Stimulated activated naive CD4-positive, alpha-beta T cell (primary cell): Measurements from ENCODE around the gene FMNL2.
"Not testable (repeated sequence)": the region's sequence is repeated elsewhere in the genome, so short reads cannot be mapped to it uniquely, and the experiment has no call there.

ENCODE experiments used
- DNase-seq, 6 experiments: peaks; one replicate each; lab custom pipeline; 2025; lab: John Stamatoyannopoulos, UW

FMNL2 gene

GRCh38 chr2:152497481-152498052, 162.6 kb downstream of the FMNL2 start:
- no peak for DNase-seq

GRCh38 chr2:152499331-152499816, 164.4 kb downstream of the FMNL2 start:
- DNase-seq = no peak

GRCh38 chr2:152499896-152500735, 165.1 kb downstream of the FMNL2 start:
- no peak for DNase-seq

GRCh38 chr2:152500772-152501171, 165.8 kb downstream of the FMNL2 start:
- no peak for DNase-seq

- no peak for DNase-seq
These were observed 166.7 kb downstream of the FMNL2 start for GRCh38 chr2:152501666-152502065.

GRCh38 chr2:152504618-152505017, 169.6 kb downstream of the FMNL2 start:
- no peak for DNase-seq

- no peak for DNase-seq
These were observed 170.5 kb downstream of the FMNL2 start for GRCh38 chr2:152505495-152505906.

GRCh38 chr2:152506843-152507242, 171.9 kb downstream of the FMNL2 start:
- no peak for DNase-seq

- no peak for DNase-seq
These were observed 172.9 kb downstream of the FMNL2 start for GRCh38 chr2:152507907-152508306.

GRCh38 chr2:152508446-152508845, 173.5 kb downstream of the FMNL2 start:
- DNase-seq = no peak

- DNase-seq = no peak
These were observed 175.0 kb downstream of the FMNL2 start for GRCh38 chr2:152509772-152510491.

- no peak for DNase-seq
These were observed 175.6 kb downstream of the FMNL2 start for GRCh38 chr2:152510621-152511020.

- DNase-seq = no peak
These were observed 177.0 kb downstream of the FMNL2 start for GRCh38 chr2:152511981-152512380.

GRCh38 chr2:152513029-152513428, 178.1 kb downstream of the FMNL2 start:
- DNase-seq = no peak

- no peak for DNase-seq
These were observed 178.7 kb downstream of the FMNL2 start for GRCh38 chr2:152513681-152514080.

- DNase-seq = no peak
These were observed 183.1 kb downstream of the FMNL2 start for GRCh38 chr2:152518034-152518433.

- DNase-seq = no peak
These were observed 183.9 kb downstream of the FMNL2 start for GRCh38 chr2:152518641-152519580.

- DNase-seq = no peak
These were observed 184.6 kb downstream of the FMNL2 start for GRCh38 chr2:152519581-152519952.

- no peak for DNase-seq
These were observed 185.8 kb downstream of the FMNL2 start for GRCh38 chr2:152520759-152521158.

GRCh38 chr2:152522446-152522845, 187.5 kb downstream of the FMNL2 start:
- not testable (repeated sequence) for DNase-seq

- no peak for DNase-seq
These were observed 188.1 kb downstream of the FMNL2 start for GRCh38 chr2:152523091-152523490.
